Astrocyte (in vitro differentiated cells and primary cell): ENCODE measurements around the gene ZMYM4. TPM values are rescaled to one million over a fixed set of nuclear protein-coding genes. Genes with fewer than 3 reads are reported as not detected.

Source experiments
- DNase-seq: peaks from one replicate; pipeline ENCODE4 v3.0.0-alpha.2; 2010; ENCODE audit warnings: low read depth
- FAIRE-seq: peaks from 2 replicates; lab custom pipeline; 2011; peaks lifted over from hg19 to GRCh38; lab: Jason Lieb, UNC
- H2AFZ ChIP-seq: 2 replicates; pipeline ENCODE4 v1.6.0; 2012; ENCODE audit warnings: low read depth, low read length, inconsistent platforms
- H3K27ac ChIP-seq: 2 replicates; pipeline ENCODE4 v1.5.1; 2011; ENCODE audit warnings: low read depth, low read length, inconsistent platforms
- H3K27me3 ChIP-seq: 2 replicates; pipeline ENCODE4 v1.6.0; 2011; ENCODE audit warnings: low read length, inconsistent platforms; ENCODE audit not compliant: insufficient read depth
- H3K36me3 ChIP-seq: 2 replicates; pipeline ENCODE4 v1.5.1; 2011; ENCODE audit warnings: low read length, inconsistent platforms; ENCODE audit not compliant: insufficient read depth
- H3K4me1 ChIP-seq: 2 replicates; pipeline ENCODE4 v1.5.1; 2011; ENCODE audit warnings: low read length, inconsistent platforms; ENCODE audit not compliant: insufficient read depth
- H3K4me2 ChIP-seq: 2 replicates; pipeline ENCODE4 v1.6.0; 2012; ENCODE audit warnings: low read length, inconsistent platforms
- H3K4me3 ChIP-seq: 2 replicates; pipeline ENCODE4 v1.5.1; 2011; ENCODE audit warnings: low read depth, mild to moderate bottlenecking, low read length, inconsistent platforms; ENCODE audit not compliant: insufficient read depth
- H3K79me2 ChIP-seq: 2 replicates; pipeline ENCODE4 v1.6.0; 2012; ENCODE audit warnings: mild to moderate bottlenecking, low read length, inconsistent platforms; ENCODE audit not compliant: insufficient read depth
- H3K9ac ChIP-seq: 2 replicates; pipeline ENCODE4 v1.6.0; 2012; ENCODE audit warnings: mild to moderate bottlenecking, low read length, inconsistent platforms
- H3K9me3 ChIP-seq: 2 replicates; pipeline ENCODE4 v1.5.1; 2012; ENCODE audit warnings: low read depth, mild to moderate bottlenecking, low read length, inconsistent platforms; ENCODE audit not compliant: insufficient read depth
- H4K20me1 ChIP-seq: 2 replicates; pipeline ENCODE4 v1.6.0; 2012; ENCODE audit warnings: low read length, inconsistent platforms; ENCODE audit not compliant: insufficient read depth
- H3K27ac Mint-ChIP-seq: one replicate; pipeline ENCODE4 v1.8.0; 2021; ENCODE audit warnings: mild to moderate bottlenecking, mixed read lengths; ENCODE audit not compliant: unreplicated experiment
- H3K27me3 Mint-ChIP-seq: one replicate; pipeline ENCODE4 v1.8.0; 2021; ENCODE audit warnings: low read depth, mixed read lengths; ENCODE audit not compliant: unreplicated experiment
- H3K36me3 Mint-ChIP-seq: one replicate; pipeline ENCODE4 v1.8.0; 2021; ENCODE audit warnings: low read depth, mixed read lengths; ENCODE audit not compliant: unreplicated experiment
- H3K4me1 Mint-ChIP-seq: one replicate; pipeline ENCODE4 v1.8.0; 2021; ENCODE audit warnings: low read depth, mixed read lengths; ENCODE audit not compliant: unreplicated experiment
- H3K4me3 Mint-ChIP-seq: one replicate; pipeline ENCODE4 v1.8.0; 2021; ENCODE audit warnings: mild to moderate bottlenecking, moderate library complexity, mixed read lengths; ENCODE audit not compliant: unreplicated experiment
- H3K9me3 Mint-ChIP-seq: one replicate; pipeline ENCODE4 v1.8.0; 2021; ENCODE audit warnings: mild to moderate bottlenecking, mixed read lengths; ENCODE audit not compliant: unreplicated experiment
- EZH2 ChIP-seq: IDR thresholded peaks from 2 replicates; pipeline ENCODE4 v1.6.1; 2012; ENCODE audit warnings: mild to moderate bottlenecking, low read length, inconsistent platforms; ENCODE audit not compliant: insufficient read depth
- total RNA-seq: library from RNA; stranded (reverse); gene quantifications from 2 replicates; pipeline ENCODE4 v1.2.1, GENCODE V29; 2021
- TF ChIP-seq, protein P1 (sequence below): IDR thresholded peaks from 2 replicates; pipeline ENCODE4 v1.5.1; 2011; ENCODE audit warnings: low read depth, mild to moderate bottlenecking, inconsistent platforms, low read length, moderate library complexity; ENCODE audit not compliant: insufficient read depth

ZMYM4 gene
- total RNA-seq, 1 donor from 2014 or later: 65.5 TPM

DNA sequence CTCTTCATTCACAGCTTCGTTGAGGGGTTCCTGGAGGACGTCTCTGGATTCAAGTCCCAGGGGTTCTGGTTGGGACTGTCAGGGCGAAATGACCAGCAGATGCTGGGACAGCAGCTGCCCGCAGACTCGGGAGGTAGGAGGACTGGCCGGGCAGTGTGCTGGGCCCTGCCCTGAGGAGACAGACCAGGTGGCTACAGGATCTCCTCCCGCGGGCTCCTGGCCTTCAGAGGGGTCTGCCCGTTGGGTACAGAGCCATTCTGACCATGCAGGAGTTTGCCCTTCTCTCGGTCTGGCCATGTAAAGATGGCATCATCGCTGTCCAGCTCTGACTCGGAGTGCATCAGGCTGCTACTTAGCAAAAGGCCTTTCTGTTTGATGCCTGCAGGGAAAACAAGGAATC lies 166.2 kb downstream of the ZMYM4 start:
- Histone ChIP-seq H3K4me3 (no peak overlapping the region), H3K79me2 (no peaks in the 10 kb centered on the region), H3K27ac (no peak overlapping the region), H2AFZ (no peak overlapping the region), H3K27me3 (no peaks in the 10 kb centered on the region), H3K36me3 (peaks cover 7% of the 10 kb centered on the region), H3K4me2 (no peak overlapping the region), H3K4me1 (no peaks in the 10 kb centered on the region), H3K9ac (no peak overlapping the region), H4K20me1 (peaks cover 8% of the 10 kb centered on the region), H3K9me3 (no peaks in the 10 kb centered on the region)
- Mint-ChIP-seq H3K4me1 (no peaks in the 10 kb centered on the region), H3K4me3 (no peak overlapping the region), H3K36me3 (peaks cover 19% of the 10 kb centered on the region), H3K9me3 (no peaks in the 10 kb centered on the region), H3K27ac (no peak overlapping the region), H3K27me3 (no peaks in the 10 kb centered on the region)
- FAIRE-seq (no peak), DNase-seq (no peak)
- TF ChIP-seq, protein P1, sequence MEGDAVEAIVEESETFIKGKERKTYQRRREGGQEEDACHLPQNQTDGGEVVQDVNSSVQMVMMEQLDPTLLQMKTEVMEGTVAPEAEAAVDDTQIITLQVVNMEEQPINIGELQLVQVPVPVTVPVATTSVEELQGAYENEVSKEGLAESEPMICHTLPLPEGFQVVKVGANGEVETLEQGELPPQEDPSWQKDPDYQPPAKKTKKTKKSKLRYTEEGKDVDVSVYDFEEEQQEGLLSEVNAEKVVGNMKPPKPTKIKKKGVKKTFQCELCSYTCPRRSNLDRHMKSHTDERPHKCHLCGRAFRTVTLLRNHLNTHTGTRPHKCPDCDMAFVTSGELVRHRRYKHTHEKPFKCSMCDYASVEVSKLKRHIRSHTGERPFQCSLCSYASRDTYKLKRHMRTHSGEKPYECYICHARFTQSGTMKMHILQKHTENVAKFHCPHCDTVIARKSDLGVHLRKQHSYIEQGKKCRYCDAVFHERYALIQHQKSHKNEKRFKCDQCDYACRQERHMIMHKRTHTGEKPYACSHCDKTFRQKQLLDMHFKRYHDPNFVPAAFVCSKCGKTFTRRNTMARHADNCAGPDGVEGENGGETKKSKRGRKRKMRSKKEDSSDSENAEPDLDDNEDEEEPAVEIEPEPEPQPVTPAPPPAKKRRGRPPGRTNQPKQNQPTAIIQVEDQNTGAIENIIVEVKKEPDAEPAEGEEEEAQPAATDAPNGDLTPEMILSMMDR: no peak
- TF ChIP-seq EZH2: no peak

DNA sequence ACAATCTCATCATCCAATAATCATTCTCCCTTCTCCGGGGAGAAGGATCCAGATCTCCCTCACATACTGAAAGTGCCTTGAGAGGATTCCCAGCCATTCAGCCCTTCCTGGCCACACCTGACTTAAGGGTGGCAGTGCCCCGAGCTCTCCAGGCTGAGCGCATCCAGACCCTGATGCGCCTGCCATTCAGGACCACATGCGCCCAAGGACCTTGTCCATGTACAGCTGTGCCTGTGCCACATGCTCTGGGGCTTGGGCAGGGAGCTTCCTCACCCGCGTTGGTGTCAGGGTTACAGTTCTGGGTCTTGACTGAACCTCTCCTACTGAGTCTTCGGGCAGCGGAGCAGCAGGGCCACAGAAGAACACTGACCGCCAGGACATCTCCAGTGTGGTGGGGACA lies 167.6 kb downstream of the ZMYM4 start:
- DNase-seq: no peak
- no peaks in the 10 kb centered on the region for H3K4me1 Mint-ChIP-seq

DNA sequence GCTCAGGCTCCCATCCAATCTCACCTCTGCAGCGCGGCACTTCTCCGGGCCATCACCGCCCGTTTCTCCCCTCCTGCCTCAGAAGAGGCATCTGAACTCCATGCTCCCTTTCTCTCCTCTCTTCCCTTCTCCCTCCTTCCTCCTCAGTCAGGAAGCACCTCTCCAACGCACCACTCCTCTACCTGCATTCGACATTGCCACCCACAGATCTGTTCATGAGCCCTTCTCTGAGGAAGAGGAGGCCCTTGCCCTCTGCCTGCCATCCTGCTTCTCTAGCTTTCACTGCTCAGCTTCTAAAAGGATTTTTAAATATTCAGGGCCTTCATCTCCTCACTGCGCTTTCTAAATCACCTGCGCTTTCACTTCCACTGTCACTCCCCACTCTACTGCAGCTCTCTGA lies 168.7 kb downstream of the ZMYM4 start:
- H3K27ac Mint-ChIP-seq: peak overlapping the region; percentile 1
- Histone ChIP-seq H3K4me2 (no peak overlapping the region), H3K9me3 (no peaks in the 10 kb centered on the region), H3K27ac (no peak overlapping the region), H3K9ac (no peak overlapping the region), H3K4me3 (no peak overlapping the region), H3K27me3 (no peaks in the 10 kb centered on the region), H4K20me1 (peaks cover 4% of the 10 kb centered on the region), H3K4me1 (no peaks in the 10 kb centered on the region), H3K36me3 (peaks cover 8% of the 10 kb centered on the region), H2AFZ (no peak overlapping the region), H3K79me2 (no peaks in the 10 kb centered on the region)
- DNase-seq (no peak), FAIRE-seq (no peak)
- H3K4me3 Mint-ChIP-seq: no peak overlapping the region
- peaks cover 20% of the 10 kb centered on the region for H3K36me3 Mint-ChIP-seq
- H3K9me3 Mint-ChIP-seq: no peaks in the 10 kb centered on the region
- H3K27me3 Mint-ChIP-seq: no peaks in the 10 kb centered on the region
- H3K4me1 Mint-ChIP-seq: no peaks in the 10 kb centered on the region
- TF ChIP-seq, protein P1: no peak
- no peak for TF ChIP-seq EZH2

More for the DNA sequence above, 167.6 kb downstream of the ZMYM4 start:
- Histone ChIP-seq H3K4me3 (no peak overlapping the region), H4K20me1 (peaks cover 4% of the 10 kb centered on the region), H3K9me3 (no peaks in the 10 kb centered on the region), H3K9ac (no peak overlapping the region), H3K4me2 (no peak overlapping the region), H3K4me1 (no peaks in the 10 kb centered on the region), H3K27ac (no peak overlapping the region), H3K36me3 (peaks cover 11% of the 10 kb centered on the region), H3K27me3 (no peaks in the 10 kb centered on the region), H3K79me2 (no peaks in the 10 kb centered on the region), H2AFZ (no peak overlapping the region)
- Mint-ChIP-seq H3K4me3 (no peak overlapping the region), H3K27me3 (no peaks in the 10 kb centered on the region), H3K9me3 (no peaks in the 10 kb centered on the region), H3K36me3 (peaks cover 16% of the 10 kb centered on the region), H3K27ac (no peak overlapping the region)
- FAIRE-seq: no peak
- TF ChIP-seq, protein P1: no peak
- no peak for TF ChIP-seq EZH2
